Kidney capillary endothelial cell (primary cell): ENCODE data around the gene LEFTY2.
"Not testable (repeated sequence)": the region's sequence is repeated elsewhere in the genome, so short reads cannot be mapped to it uniquely, and the experiment has no call there.

Source experiments
- DNase-seq: peaks from one replicate; pipeline ENCODE4 v3.0.0-alpha.2; 2018; ENCODE audit warnings: low spot score

The LEFTY2 gene

GRCh38 chr1:225941187-225941941 lies at the start of gene LEFTY2:
Gene LEFTY2, minus strand, starts transcription at chr1:225941220. Its CDS starts 80 bp downstream, at chr1:225941140.
- no peak for DNase-seq

GRCh38 chr1:225987491-225988316 lies 46.7 kb upstream of the LEFTY2 start:
- DNase-seq, result peak; percentile 42

GRCh38 chr1:225981714-225982113 lies 40.7 kb upstream of the LEFTY2 start:
- no peak for DNase-seq

- DNase-seq, result no peak
Observed at GRCh38 chr1:225980005-225980836, 39.2 kb upstream of the LEFTY2 start.

- DNase-seq, result no peak
Observed at GRCh38 chr1:225979421-225979820, 38.4 kb upstream of the LEFTY2 start.

GRCh38 chr1:225977937-225978748 lies 37.1 kb upstream of the LEFTY2 start:
- DNase-seq, result no peak

GRCh38 chr1:225975146-225975545 lies 34.1 kb upstream of the LEFTY2 start:
- not testable (repeated sequence) for DNase-seq

GRCh38 chr1:225974454-225974853 lies 33.4 kb upstream of the LEFTY2 start:
- DNase-seq, result no peak

GRCh38 chr1:225973158-225973557 lies 32.1 kb upstream of the LEFTY2 start:
- DNase-seq, result no peak

GRCh38 chr1:225972344-225973152 lies 31.5 kb upstream of the LEFTY2 start:
- DNase-seq, result no peak

GRCh38 chr1:225970592-225971157 lies 29.7 kb upstream of the LEFTY2 start:
- DNase-seq, result not testable (repeated sequence)

GRCh38 chr1:225969751-225970150 lies 28.7 kb upstream of the LEFTY2 start:
- DNase-seq, result not testable (repeated sequence)

- no peak for DNase-seq
Observed at GRCh38 chr1:225965231-225965630, 24.2 kb upstream of the LEFTY2 start.

- DNase-seq, result no peak
Observed at GRCh38 chr1:225963735-225964530, 22.9 kb upstream of the LEFTY2 start.

GRCh38 chr1:225962440-225962975 lies 21.5 kb upstream of the LEFTY2 start:
- no peak for DNase-seq

- DNase-seq, result no peak
Observed at GRCh38 chr1:225961659-225962439, 20.8 kb upstream of the LEFTY2 start.

- DNase-seq, result no peak
Observed at GRCh38 chr1:225958041-225958440, 17.0 kb upstream of the LEFTY2 start.

- DNase-seq, result no peak
Observed at GRCh38 chr1:225954753-225955152, 13.7 kb upstream of the LEFTY2 start.
